Effector memory CD4-positive, alpha-beta T cell (primary cell): ENCODE measurements around the gene CLDN15.
"Not testable (repeated sequence)": the region's sequence is repeated elsewhere in the genome, so short reads cannot be mapped to it uniquely, and the experiment has no call there.

ENCODE experiments used
- DNase-seq, 3 donors: peaks; one replicate each; pipeline ENCODE4 v3.0.0-alpha.2; 2020
- H3K27ac ChIP-seq: 2 replicates; pipeline ENCODE4 v1.7.0; 2013; ENCODE audit warnings: mild to moderate bottlenecking, low read length, moderate library complexity; ENCODE audit not compliant: insufficient read depth, poor library complexity, severe bottlenecking
- H3K27me3 ChIP-seq: replicated peaks from 2 replicates; pipeline ENCODE4 v1.7.0; 2013; ENCODE audit warnings: mild to moderate bottlenecking, low read length; ENCODE audit not compliant: insufficient read depth, control insufficient read depth, poor library complexity, severe bottlenecking
- H3K36me3 ChIP-seq: 2 replicates; pipeline ENCODE4 v1.7.0; 2013; ENCODE audit warnings: mild to moderate bottlenecking, low read length, moderate library complexity; ENCODE audit not compliant: control insufficient read depth, insufficient read depth
- H3K4me1 ChIP-seq: 2 replicates; pipeline ENCODE4 v1.7.0; 2013; ENCODE audit warnings: low read length, mild to moderate bottlenecking; ENCODE audit not compliant: control insufficient read depth, insufficient read depth, poor library complexity, severe bottlenecking
- H3K4me3 ChIP-seq: 2 replicates; pipeline ENCODE4 v1.7.0; 2013; ENCODE audit warnings: low read length, low read depth, mild to moderate bottlenecking; ENCODE audit not compliant: insufficient read depth, poor library complexity, severe bottlenecking
- H3K9me3 ChIP-seq: 2 replicates; pipeline ENCODE4 v1.7.0; 2013; ENCODE audit warnings: mild to moderate bottlenecking, low read length, moderate library complexity; ENCODE audit not compliant: control insufficient read depth
- total RNA-seq, 3 donors: gene quantifications; one replicate each; lab custom pipeline; 2026; lab: John Stamatoyannopoulos, UW

Gene CLDN15
- total RNA-seq, result 13.5 to 23.8 (median 15.1) reads per million in 3 donors

- no peak for DNase-seq
- no peaks in the 10 kb centered on the region for H3K9me3 ChIP-seq
- no peaks in the 10 kb centered on the region for H3K27me3 ChIP-seq
- no peak within 1 kb of the TSS for H3K27ac ChIP-seq
- H3K36me3 ChIP-seq, result peaks cover 38% of the 10 kb centered on the region
- no peak within 1 kb of the TSS for H3K4me3 ChIP-seq
- H3K4me1 ChIP-seq, result no peaks in the 10 kb centered on the region
Observed at GRCh38 chr7:101237206-101238067, at the start of gene CLDN15. TSS of gene CLDN15 (minus strand) at chr7:101237802. CDS start at chr7:101237581, 221 bp downstream.

- Histone ChIP-seq H3K36me3 (no peaks in the 10 kb centered on the region), H3K4me3 (no peak overlapping the region), H3K27ac (no peak overlapping the region), H3K27me3 (no peaks in the 10 kb centered on the region), H3K9me3 (no peaks in the 10 kb centered on the region), H3K4me1 (peaks cover 5% of the 10 kb centered on the region)
- DNase-seq, result no peak
Observed at GRCh38 chr7:101287032-101287431, 49.4 kb upstream of the CLDN15 start.

- not testable (repeated sequence) for H3K36me3 ChIP-seq, H3K27ac ChIP-seq, DNase-seq, H3K9me3 ChIP-seq, H3K4me1 ChIP-seq, H3K27me3 ChIP-seq, H3K4me3 ChIP-seq
Observed at GRCh38 chr7:101285880-101286279, 48.3 kb upstream of the CLDN15 start.

- peaks cover 5% of the 10 kb centered on the region for H3K4me1 ChIP-seq
- no peaks in the 10 kb centered on the region for H3K27me3 ChIP-seq
- DNase-seq, result no peak
- H3K4me3 ChIP-seq, result no peak overlapping the region
- no peak overlapping the region for H3K27ac ChIP-seq
- no peaks in the 10 kb centered on the region for H3K9me3 ChIP-seq
- H3K36me3 ChIP-seq, result no peaks in the 10 kb centered on the region
Observed at GRCh38 chr7:101285171-101285570, 47.6 kb upstream of the CLDN15 start.

GRCh38 chr7:101280912-101281311 is 43.3 kb upstream of the CLDN15 start:
- not testable (repeated sequence) for DNase-seq, H3K4me3 ChIP-seq, H3K9me3 ChIP-seq

GRCh38 chr7:101278461-101279292 is 41.1 kb upstream of the CLDN15 start:
- H3K36me3 ChIP-seq, result no peaks in the 10 kb centered on the region
- H3K27ac ChIP-seq, result no peak overlapping the region
- no peak overlapping the region for H3K4me3 ChIP-seq
- no peak for DNase-seq
- H3K27me3 ChIP-seq, result no peaks in the 10 kb centered on the region
- H3K4me1 ChIP-seq, result peaks cover 5% of the 10 kb centered on the region
- no peaks in the 10 kb centered on the region for H3K9me3 ChIP-seq

More at GRCh38 chr7:101280912-101281311, 43.3 kb upstream of the CLDN15 start:
- not testable (repeated sequence) for H3K27ac ChIP-seq, H3K27me3 ChIP-seq, H3K36me3 ChIP-seq, H3K4me1 ChIP-seq

- Histone ChIP-seq H3K4me1 (no peaks in the 10 kb centered on the region), H3K9me3 (no peaks in the 10 kb centered on the region), H3K27ac (no peak overlapping the region), H3K4me3 (no peak overlapping the region), H3K36me3 (no peaks in the 10 kb centered on the region), H3K27me3 (no peaks in the 10 kb centered on the region)
- DNase-seq, result no peak
Observed at GRCh38 chr7:101277155-101277554, 39.6 kb upstream of the CLDN15 start.

GRCh38 chr7:101273206-101273605 is 35.6 kb upstream of the CLDN15 start:
- Histone ChIP-seq H3K9me3 (no peaks in the 10 kb centered on the region), H3K27ac (no peak overlapping the region), H3K4me1 (no peaks in the 10 kb centered on the region), H3K27me3 (no peaks in the 10 kb centered on the region), H3K4me3 (no peak overlapping the region), H3K36me3 (no peaks in the 10 kb centered on the region)
- no peak for DNase-seq

GRCh38 chr7:101271021-101271420 is 33.4 kb upstream of the CLDN15 start:
- no peak overlapping the region for H3K27ac ChIP-seq
- H3K4me3 ChIP-seq, result no peak overlapping the region
- H3K4me1 ChIP-seq, result no peaks in the 10 kb centered on the region
- no peaks in the 10 kb centered on the region for H3K36me3 ChIP-seq
- DNase-seq, result no peak
- no peaks in the 10 kb centered on the region for H3K9me3 ChIP-seq
- no peaks in the 10 kb centered on the region for H3K27me3 ChIP-seq

- DNase-seq, result no peak
- H3K4me1 ChIP-seq, result no peaks in the 10 kb centered on the region
- no peaks in the 10 kb centered on the region for H3K9me3 ChIP-seq
- H3K27me3 ChIP-seq, result no peaks in the 10 kb centered on the region
- no peak overlapping the region for H3K27ac ChIP-seq
- no peak overlapping the region for H3K4me3 ChIP-seq
- H3K36me3 ChIP-seq, result no peaks in the 10 kb centered on the region
Observed at GRCh38 chr7:101269664-101270063, 32.1 kb upstream of the CLDN15 start.
